NCI-H345 treated with DMSO at 0.1 percent for 48 hours (cell line): ENCODE results near the gene RALGPS1.

ENCODE experiments used
- DNase-seq: peaks from one replicate; lab custom pipeline; 2025; ENCODE audit not compliant: unreplicated experiment; lab: John Stamatoyannopoulos, UW

Gene RALGPS1

GRCh38 chr9:127214421-127215267 is 300.1 kb downstream of the RALGPS1 start:
- DNase-seq = peak; percentile 51

- DNase-seq = no peak
These were observed 301.0 kb downstream of the RALGPS1 start for GRCh38 chr9:127215268-127216209.

GRCh38 chr9:127216210-127216887 is 301.8 kb downstream of the RALGPS1 start:
- DNase-seq = no peak

DNA sequence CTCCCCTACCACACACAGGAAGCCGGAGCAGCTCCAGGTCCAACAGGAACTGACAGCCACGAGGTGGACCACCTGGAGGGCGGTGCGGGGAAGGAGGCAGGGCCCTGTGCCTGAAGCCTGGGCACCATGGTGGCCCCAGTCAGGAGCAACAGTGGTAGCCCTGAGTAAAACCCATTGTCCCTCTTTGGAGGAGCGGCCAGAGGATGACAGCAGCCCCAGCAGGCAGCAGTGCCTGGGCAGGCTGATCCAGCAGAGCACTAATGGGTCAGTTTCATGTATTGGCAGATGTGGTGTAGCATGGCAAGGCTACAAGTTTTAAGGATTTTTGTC is 302.3 kb downstream of the RALGPS1 start:
- DNase-seq = no peak

DNA sequence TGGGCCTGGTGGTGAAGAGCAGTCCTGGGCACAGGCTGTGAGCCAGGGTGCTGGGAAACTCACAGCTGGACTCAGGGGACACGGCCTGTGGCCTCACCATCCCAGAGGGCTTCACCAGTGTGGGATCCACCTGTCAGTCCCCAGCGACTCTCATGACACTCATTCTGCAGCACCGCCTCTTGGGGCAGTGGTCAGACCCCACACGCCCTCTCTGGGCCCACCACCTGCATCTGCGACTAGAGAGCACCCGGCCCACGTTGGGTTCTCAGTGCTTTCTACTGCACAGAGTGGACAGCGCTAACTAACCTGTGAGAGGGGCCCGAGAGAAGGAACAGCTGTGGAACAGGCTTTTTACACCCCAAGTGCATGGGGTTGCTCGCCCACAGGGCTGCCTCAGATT is 304.2 kb downstream of the RALGPS1 start:
- DNase-seq = no peak

DNA sequence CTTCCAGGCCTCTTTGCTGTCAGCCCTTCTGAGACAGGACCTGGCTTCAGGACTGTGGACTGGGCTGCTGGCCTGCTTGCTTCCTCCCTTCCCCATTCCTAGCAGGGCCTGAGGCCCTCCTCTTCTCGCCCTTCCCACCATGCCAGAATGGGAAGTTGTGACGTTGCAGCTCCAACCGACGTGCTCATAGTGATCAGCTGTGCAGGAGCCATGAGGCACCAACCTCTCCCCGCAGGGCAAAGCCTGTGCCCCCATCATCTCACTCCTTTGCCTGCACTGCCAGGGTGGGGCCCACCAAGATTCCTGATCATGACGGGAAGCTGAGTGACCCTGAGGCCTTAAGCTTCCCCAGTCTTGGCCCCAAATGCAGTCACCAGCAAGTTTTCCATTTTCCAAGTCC is 304.9 kb downstream of the RALGPS1 start:
- DNase-seq = no peak

- no peak for DNase-seq
These were observed 307.1 kb downstream of the RALGPS1 start for GRCh38 chr9:127221695-127222094.

DNA sequence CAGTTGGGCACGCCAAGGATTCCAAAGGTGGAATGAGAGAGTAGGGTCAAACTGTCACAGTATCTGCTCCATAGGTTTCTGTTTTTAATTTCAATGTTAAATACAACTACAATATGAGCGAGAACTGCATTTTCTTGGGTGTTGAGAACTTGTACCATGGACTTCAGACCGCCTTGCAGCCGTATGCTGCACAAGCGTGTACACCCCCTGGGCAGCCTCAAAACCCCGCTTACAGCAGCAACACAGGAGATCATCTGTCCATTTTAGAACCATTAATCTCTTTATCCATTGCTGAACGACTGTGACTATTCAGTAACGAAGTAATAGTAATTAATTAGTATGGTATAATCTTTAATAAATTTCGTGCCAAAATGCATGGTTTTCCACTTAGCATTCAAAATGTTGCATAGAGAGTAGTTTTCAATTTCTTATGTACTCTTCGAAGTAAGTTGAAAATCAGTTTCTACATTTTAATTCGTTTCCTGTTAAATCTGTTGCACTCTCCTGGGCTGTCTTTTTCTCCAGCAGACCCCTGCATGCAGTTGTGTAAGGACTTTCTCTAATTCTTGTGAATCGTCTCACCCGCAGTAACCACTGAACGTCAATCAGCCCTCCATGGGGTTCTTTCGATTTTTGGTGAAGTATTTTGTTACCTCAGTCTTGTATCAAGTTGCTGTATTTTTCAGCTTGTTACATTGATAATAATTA is 308.0 kb downstream of the RALGPS1 start:
- no peak for DNase-seq

DNA sequence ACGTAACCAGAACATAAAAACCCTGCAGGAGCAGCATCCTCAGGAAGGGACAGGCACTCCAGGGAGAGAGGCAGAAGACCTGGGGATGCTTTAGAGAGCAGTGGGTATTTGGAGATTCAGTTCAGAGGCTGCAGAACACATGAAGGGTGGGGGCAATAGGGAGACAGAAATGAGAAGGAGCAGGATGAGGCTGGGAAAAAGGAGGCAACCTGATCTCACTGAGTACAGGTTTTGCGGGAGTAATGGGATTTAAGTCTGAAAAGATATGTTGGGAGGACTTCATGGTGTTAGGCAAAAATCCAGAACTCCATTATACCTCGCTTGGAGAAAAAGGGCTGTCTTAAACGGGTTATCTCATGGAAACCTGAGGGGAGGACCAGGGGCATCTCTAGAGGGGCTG is 308.7 kb downstream of the RALGPS1 start:
- DNase-seq = no peak

DNA sequence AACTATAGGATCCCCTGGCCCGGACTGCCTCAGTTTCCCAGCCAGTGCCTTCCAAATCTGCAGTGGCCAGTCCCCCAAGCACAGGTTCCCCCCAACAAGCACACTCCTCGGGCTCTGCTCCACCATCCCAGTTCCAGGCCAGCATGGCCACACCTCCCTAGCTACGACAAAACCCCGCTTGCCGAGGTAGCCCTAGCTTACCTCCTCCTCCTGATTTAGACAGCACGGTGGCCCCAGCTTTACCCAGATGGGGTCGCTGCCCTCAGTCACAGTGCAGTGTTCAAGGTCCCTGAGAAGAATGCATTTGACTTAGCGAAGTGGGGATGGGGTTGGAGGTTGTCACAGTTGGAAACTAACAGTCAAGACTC is 309.2 kb downstream of the RALGPS1 start:
- no peak for DNase-seq

DNA sequence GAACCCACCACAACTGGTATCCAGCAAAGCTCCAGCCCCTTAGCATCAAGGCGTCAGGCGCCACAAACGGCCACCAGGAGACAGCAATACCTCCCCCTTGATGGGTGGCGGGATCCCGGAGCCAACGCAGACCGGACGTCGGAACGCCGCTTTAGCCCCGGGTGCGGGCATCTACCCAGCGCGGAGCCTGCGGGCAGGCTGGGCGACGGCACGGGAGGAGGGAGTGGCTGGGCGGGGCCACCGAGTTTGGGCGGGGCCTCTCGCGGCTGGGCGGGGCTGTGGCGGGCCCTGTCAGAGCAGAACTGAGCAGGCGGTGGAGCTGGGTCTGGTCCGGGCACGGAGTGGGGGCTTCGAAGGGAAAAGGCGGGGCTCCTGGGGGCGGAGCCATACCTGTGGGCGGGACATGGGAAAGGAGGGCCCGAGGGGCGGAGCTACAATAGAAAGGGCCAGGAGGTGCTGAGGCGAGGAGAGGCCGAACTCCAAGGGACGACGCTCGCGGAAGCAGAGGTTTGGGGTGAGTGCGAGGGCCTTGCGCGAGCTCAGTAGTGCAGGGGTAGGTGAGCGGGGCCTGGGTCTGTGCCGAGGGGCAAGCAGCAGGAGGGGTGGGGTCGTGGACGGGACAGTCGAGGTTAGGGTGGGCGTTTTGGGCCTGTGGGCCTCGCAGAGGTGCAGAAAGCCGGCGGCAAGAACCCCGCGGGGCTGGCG is 309.7 kb downstream of the RALGPS1 start:
- DNase-seq = peak; percentile 82

DNA sequence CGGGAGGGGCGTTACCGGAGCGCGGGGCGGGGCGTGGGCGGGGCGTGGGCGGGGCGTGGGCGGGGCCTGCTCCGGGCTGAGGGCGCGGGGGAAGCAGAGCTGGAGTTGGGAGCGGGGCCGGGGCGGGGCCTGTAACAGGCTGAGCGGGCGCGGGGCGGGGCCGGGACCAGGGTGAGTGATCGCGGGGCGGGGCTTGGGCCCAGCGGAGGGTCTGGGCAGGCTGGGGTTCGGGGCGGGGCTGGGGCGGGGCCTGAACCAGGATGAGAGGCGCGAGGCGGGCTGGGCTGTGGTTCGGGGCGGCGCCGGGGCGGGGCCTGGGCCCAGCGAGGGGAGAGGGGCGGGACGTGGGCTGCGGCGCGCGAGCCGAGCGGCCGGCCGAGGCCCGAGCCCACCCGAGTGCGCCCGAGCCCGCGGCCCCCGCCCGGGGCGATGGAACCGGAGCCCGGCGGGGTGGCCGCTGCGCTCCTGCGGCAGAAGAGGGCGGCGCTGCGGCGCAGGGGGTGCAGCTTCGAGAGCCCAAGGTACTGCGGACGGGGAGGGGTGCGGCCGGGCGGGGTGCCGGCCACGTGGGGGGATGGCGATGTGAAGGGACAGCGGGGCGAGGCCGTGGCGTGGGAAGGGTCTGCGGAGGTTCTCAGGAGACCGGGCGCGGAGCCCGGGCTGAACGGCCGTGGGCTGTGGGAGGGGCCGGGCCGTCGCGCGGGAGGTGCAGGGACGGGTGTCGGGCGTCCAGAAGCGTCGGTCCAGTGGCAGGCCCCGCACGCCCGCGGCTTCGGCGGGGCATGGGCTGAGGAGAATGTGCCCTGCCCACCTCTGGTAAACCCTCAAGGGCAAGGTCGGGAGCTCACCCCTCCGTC is 310.5 kb downstream of the RALGPS1 start:
- DNase-seq = peak; percentile 80

DNA sequence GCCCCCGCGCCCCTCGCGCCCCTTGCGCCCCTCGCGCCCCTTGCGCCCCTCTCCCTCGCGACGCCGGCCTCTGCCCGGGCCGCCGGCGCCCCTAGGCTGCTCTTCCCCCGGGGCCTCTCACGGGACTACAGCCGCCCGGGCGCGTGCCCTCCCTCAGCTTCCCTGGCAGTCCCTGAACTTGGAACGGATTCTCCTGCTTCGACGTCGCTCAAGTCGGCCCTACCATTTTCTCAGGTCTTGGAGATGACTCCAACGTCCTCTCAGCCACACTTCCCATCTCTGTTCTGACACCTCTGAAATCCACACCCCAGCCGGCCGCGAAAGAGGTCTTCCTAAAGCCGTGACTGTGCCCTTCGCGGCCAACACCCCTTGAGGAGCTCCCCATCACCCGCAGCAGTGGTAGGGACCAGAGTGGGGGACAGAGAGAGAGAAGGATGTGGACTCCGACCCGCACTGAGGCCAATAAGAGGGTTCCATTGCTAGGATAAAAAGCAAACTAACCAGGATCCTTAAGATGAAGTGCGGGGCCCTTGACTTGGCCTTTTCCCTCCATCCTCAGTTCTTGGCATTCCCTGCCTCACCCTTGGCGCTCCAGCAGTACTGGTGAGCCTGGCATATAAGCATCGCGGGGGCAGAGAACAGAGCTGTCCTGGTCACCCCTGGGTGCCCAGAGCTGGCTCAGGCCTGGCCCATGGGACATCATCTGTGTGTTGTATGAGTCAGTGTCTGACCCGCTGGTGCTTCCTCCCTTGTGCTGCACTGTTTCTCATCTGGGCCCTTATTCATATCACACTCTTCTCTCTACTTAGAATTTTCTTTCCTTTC is 311.4 kb downstream of the RALGPS1 start:
- DNase-seq = no peak

DNA sequence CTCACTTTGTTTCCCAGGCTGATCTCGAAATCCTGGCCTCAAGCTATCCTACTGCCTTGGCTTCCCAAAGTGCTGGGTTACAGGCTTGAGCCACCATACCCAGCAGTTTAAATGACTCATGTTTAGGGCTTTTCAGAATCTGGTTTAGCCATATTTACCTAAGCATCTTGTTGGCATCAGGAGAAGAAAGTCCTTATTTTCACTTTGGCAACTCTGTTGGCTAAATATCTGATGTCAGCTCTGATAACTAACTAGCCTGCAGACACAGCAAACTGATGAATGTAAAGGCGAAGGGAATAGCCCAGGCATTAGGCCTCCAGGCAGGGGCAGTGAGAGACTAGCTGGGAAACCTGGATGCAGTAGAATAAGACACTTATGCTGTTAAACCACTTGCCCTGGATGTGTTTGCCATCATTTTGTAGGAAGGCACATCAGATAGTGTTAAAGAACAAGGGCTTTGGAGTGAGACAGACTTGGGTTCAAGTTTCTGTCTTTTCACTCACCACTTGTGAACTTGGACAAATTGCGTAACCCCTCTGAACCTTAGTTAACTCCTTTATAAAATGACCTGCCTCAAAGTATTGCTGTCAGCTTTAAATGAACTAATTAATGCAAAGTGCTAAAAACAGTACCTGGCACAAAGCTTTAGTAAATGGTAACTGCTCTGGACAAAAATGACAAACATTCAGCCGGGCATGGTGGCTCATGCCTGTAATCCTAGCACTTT is 315.3 kb downstream of the RALGPS1 start:
- DNase-seq = no peak

- no peak for DNase-seq
These were observed 317.1 kb downstream of the RALGPS1 start for GRCh38 chr9:127231666-127232065.

- no peak for DNase-seq
These were observed 318.4 kb downstream of the RALGPS1 start for GRCh38 chr9:127232833-127233549.

DNA sequence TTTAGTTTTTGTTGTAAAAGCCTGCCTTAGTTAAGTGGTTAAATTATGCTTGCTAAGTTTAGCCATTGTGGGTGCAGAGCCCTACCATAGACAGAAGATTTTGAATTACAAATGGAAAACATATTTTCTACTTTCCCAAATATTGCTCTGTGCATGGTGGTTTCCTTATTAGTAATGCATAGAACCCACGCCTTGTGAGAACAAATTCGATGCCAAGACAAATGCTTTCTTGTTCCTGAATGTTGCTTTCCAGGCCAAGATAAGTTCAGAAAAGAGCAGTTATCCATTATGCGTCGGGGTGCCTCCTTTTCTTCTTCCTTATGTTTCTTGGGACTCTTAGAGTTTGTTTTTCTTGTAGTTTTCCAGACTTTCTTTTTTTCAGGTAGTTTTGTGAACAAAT is 319.0 kb downstream of the RALGPS1 start:
- DNase-seq = no peak
